ENCODE data around the gene ENAH.
"Not testable (repeated sequence)": the region's sequence is repeated elsewhere in the genome, so short reads cannot be mapped to it uniquely, and the experiment has no call there.

GRCh38 chr1:225698194-225698593 is 45.3 kb upstream of the ENAH start:
- TF ChIP-seq CTCF, POLR2A (IDR thresholded peaks at IDR 0.05): not testable (repeated sequence)

Data from uterus (tissue), 2 donors.